GM12878 (cell line): ENCODE measurements around the gene TRAF5. TPM values are rescaled to one million over a fixed set of nuclear protein-coding genes. Genes with fewer than 3 reads are reported as not detected.

ENCODE experiments used
- ATAC-seq: fragments of 200-7000 bp; cut with Tn5 transposase; 3 replicates; pipeline ENCODE4 v1.9.1; 2020; ENCODE audit warnings: mild to moderate bottlenecking, moderate library complexity
- BruUV-seq: library from RNA; stranded (reverse); fragments of 400-500 nt; replicated peaks from 2 replicates; lab custom pipeline; 2021; lab: Mats Ljungman, UMichigan
- CTCF ChIA-PET: fragments of 300-600 bp; sonication (Branson Sonifier 250); formaldehyde crosslinking; extraction: SDS; loops from one replicate; lab custom pipeline; 2021; ENCODE audit warnings: inconsistent platforms; lab: Yijun Ruan, JAX
- POLR2A ChIA-PET: fragments of 350-600 bp; formaldehyde crosslinking; extraction: SDS; loops from one replicate; lab custom pipeline; 2021; ENCODE audit warnings: inconsistent platforms; lab: Charles Lee
- RAD21 ChIA-PET: fragments of 300-600 bp; sonication (Branson Sonifier 250); formaldehyde crosslinking; loops from one replicate; lab custom pipeline; 2023; ENCODE audit warnings: antibody characterized with exemption; ENCODE audit not compliant: unreplicated experiment; lab: Charles Lee
- SMC1A ChIA-PET: fragments of 300-600 bp; sonication (Branson Sonifier 250); formaldehyde crosslinking; loops from one replicate; lab custom pipeline; 2023; ENCODE audit not compliant: unreplicated experiment, uncharacterized antibody; lab: Charles Lee
- DNase-seq: peaks from one replicate; pipeline ENCODE4 v3.0.0-alpha.2; 2011; ENCODE audit warnings: low read depth, low spot score
- FAIRE-seq: peaks from 3 replicates; lab custom pipeline; 2011; peaks lifted over from hg19 to GRCh38; lab: Jason Lieb, UNC
- H2AFZ ChIP-seq: 2 replicates; pipeline ENCODE4 v1.6.0; 2011; ENCODE audit warnings: low read depth, low read length, control low read depth; ENCODE audit not compliant: control insufficient read depth
- H3K27ac ChIP-seq: 2 replicates; pipeline ENCODE4 v1.5.1; 2011; ENCODE audit warnings: control low read depth; ENCODE audit not compliant: control insufficient read depth, insufficient read depth
- H3K27me3 ChIP-seq, 2 experiments: replicated peaks in 1 of 2; 2 replicates each; pipeline versions ENCODE4 v1.6.0 to v1.6.1; 2011; ENCODE audit warnings: low read length in 1 of 2; ENCODE audit not compliant: control insufficient read depth in 2 of 2, insufficient read depth in 2 of 2
- H3K36me3 ChIP-seq, 2 experiments: 2 replicates each; pipeline ENCODE4 v1.5.1; 2011; ENCODE audit warnings: low read length in 1 of 2; ENCODE audit not compliant: control insufficient read depth in 2 of 2, insufficient read depth in 2 of 2
- H3K4me1 ChIP-seq: 2 replicates; pipeline ENCODE4 v1.6.1; 2011; ENCODE audit warnings: mild to moderate bottlenecking, low read length, moderate library complexity, mixed read lengths; ENCODE audit not compliant: control insufficient read depth, insufficient read depth
- H3K4me2 ChIP-seq: 2 replicates; pipeline ENCODE4 v1.6.0; 2011; ENCODE audit warnings: control low read depth; ENCODE audit not compliant: control insufficient read depth, insufficient read depth
- H3K4me3 ChIP-seq: fragments of 200-600 bp; sonication (generic); 2 replicates; pipeline ENCODE4 v1.5.1; 2016
- H3K79me2 ChIP-seq: 2 replicates; pipeline ENCODE4 v1.6.0; 2011; ENCODE audit warnings: low read length; ENCODE audit not compliant: control insufficient read depth, insufficient read depth
- H3K9ac ChIP-seq: 2 replicates; pipeline ENCODE4 v1.8.0; 2011; ENCODE audit warnings: low read length, control low read depth, mixed read lengths; ENCODE audit not compliant: control insufficient read depth, insufficient read depth
- H3K9me3 ChIP-seq: replicated peaks from 3 replicates; pipeline ENCODE4 v1.5.1; 2011; ENCODE audit warnings: mild to moderate bottlenecking, low read length; ENCODE audit not compliant: control insufficient read depth, insufficient read depth
- H4K20me1 ChIP-seq: 2 replicates; pipeline ENCODE4 v1.6.0; 2011; ENCODE audit not compliant: control insufficient read depth, insufficient read depth
- ATF7 ChIP-seq: fragments of 450-650 bp; IDR thresholded peaks from 2 replicates; pipeline ENCODE4 v1.6.1; 2016; ENCODE audit warnings: low read depth, mild to moderate bottlenecking
- CBX5 ChIP-seq: sonication (generic); IDR thresholded peaks from 2 replicates; pipeline ENCODE4 v1.6.1; 2016; ENCODE audit warnings: low read depth, moderate library complexity, mild to moderate bottlenecking, inconsistent platforms
- CEBPB ChIP-seq, 2 experiments: fragments of 150-350 bp in 1 of 2; IDR thresholded peaks; 2 replicates each; pipeline ENCODE4 v1.6.1; 2012 to 2014; ENCODE audit warnings: low read depth in 2 of 2, low read length in 2 of 2, borderline replicate concordance in 1 of 2, inconsistent platforms in 1 of 2
- FOXM1 ChIP-seq: IDR thresholded peaks from 2 replicates; pipeline ENCODE4 v1.6.1; 2012; ENCODE audit warnings: low read depth, mild to moderate bottlenecking, inconsistent platforms, low read length, moderate library complexity
- KAT2A ChIP-seq: conservative IDR thresholded peaks from 2 replicates; pipeline ENCODE4 v1.6.1; 2011; ENCODE audit warnings: low read depth, low read length; ENCODE audit not compliant: control insufficient read depth
- MYB ChIP-seq: fragments of 150-350 bp; IDR thresholded peaks from 2 replicates; pipeline ENCODE4 v1.6.1; 2014; ENCODE audit warnings: mild to moderate bottlenecking, low read depth, low read length, borderline replicate concordance
- MYC ChIP-seq: IDR thresholded peaks from 2 replicates; pipeline ENCODE4 v1.6.1; 2011; ENCODE audit warnings: mild to moderate bottlenecking, low read length, moderate library complexity, inconsistent platforms; ENCODE audit not compliant: insufficient read depth, insufficient replicate concordance, insufficient read length, severe bottlenecking
- NR2C1 ChIP-seq: fragments of 450-650 bp; IDR thresholded peaks from 2 replicates; pipeline ENCODE4 v1.6.1; 2017; ENCODE audit warnings: antibody characterized with exemption, mild to moderate bottlenecking, moderate library complexity
- POLR2AphosphoS5 ChIP-seq: IDR thresholded peaks from 2 replicates; pipeline ENCODE4 v1.6.1; 2011; ENCODE audit warnings: mild to moderate bottlenecking, low read length, inconsistent platforms
- POU2F2 ChIP-seq: IDR thresholded peaks from 3 replicates; pipeline ENCODE4 v1.6.1; 2011; ENCODE audit warnings: low read depth, mild to moderate bottlenecking, low read length, borderline replicate concordance
- SMAD1 ChIP-seq: fragments of 450-650 bp; IDR thresholded peaks from 2 replicates; pipeline ENCODE4 v1.6.1; 2018; ENCODE audit warnings: mild to moderate bottlenecking, low read depth; ENCODE audit not compliant: partially characterized antibody
- SMARCA5 ChIP-seq: fragments of 450-650 bp; IDR thresholded peaks from 2 replicates; pipeline ENCODE4 v1.6.1; 2017; ENCODE audit warnings: mild to moderate bottlenecking
- STAT1 ChIP-seq: fragments of 450-650 bp; conservative IDR thresholded peaks from 2 replicates; pipeline ENCODE4 v1.6.1; 2014; ENCODE audit warnings: antibody characterized with exemption, mild to moderate bottlenecking
- SUPT20H ChIP-seq: IDR thresholded peaks from 2 replicates; pipeline ENCODE4 v1.6.1; 2011; ENCODE audit warnings: low read depth, mild to moderate bottlenecking, low read length, moderate library complexity, borderline replicate concordance; ENCODE audit not compliant: control insufficient read depth
- WRNIP1 ChIP-seq: IDR thresholded peaks from 2 replicates; pipeline ENCODE4 v1.6.1; 2011; ENCODE audit warnings: low read depth, low read length, improper control_type of control experiment, borderline replicate concordance
- WGBS: methylation state at CpG from one replicate; pipeline ENCODE4 v1.1.6; 2016; ENCODE audit warnings: low lambda C conversion rate; ENCODE audit not compliant: insufficient replicate concordance, insufficient coverage; ENCODE audit errors: missing lambda C conversion rate; 5-methylcytosine and 5-hydroxymethylcytosine counted together
- in situ Hi-C: fragments of 300-500 bp; cut with MboI; formaldehyde crosslinking; loops from 9 replicates; pipeline ENCODE4 v1.14.3; 2018; ENCODE audit warnings: mixed read lengths
- intact Hi-C: fragments of 100-400 bp; cut with micrococcal nuclease; formaldehyde crosslinking; loops from one replicate; pipeline ENCODE4 v1.14.2; 2022; ENCODE audit not compliant: unreplicated experiment
- polyA plus RNA-seq, 11 experiments: library from polyadenylated mRNA; depleted of rRNA in 4 of 11; unstranded in 6 of 11; stranded (reverse) in 5 of 11; fragments of >200 nt; fragmentation: Nextera tagmentation in 4 of 11; fragmentation: Illumina TruSeq in 1 of 11; extraction: Ambion mirVana in 4 of 11; extraction: Trizol in 1 of 11; gene quantifications; 1 replicate in 1 of 11; 2 replicates in 10 of 11; pipeline versions ENCODE4 v1.2.1 to v1.2.3, GENCODE V29; 2011 to 2016; ENCODE audit warnings: inconsistent platforms in 2 of 11, missing spikeins in 2 of 11, low read depth in 1 of 11
- total RNA-seq, 4 experiments: library from RNA; depleted of rRNA in 3 of 4; stranded (reverse); fragments of >200 nt in 3 of 4; fragmentation: Illumina TruSeq in 1 of 4; extraction: Trizol in 1 of 4; gene quantifications; 2 replicates each; pipeline versions ENCODE4 v1.2.1 to v1.2.3, GENCODE V29; 2013 to 2021
- TF ChIP-seq, protein P1 (sequence below): fragments of 450-650 bp; conservative IDR thresholded peaks from 2 replicates; pipeline ENCODE4 v1.6.1; 2017; ENCODE audit warnings: mild to moderate bottlenecking, moderate library complexity
- TF ChIP-seq, protein P2 (sequence below): fragments of 450-650 bp; IDR thresholded peaks from 2 replicates; pipeline ENCODE4 v1.6.1; 2017; ENCODE audit warnings: antibody characterized with exemption, mild to moderate bottlenecking, moderate library complexity

The TRAF5 gene
- total and polyA plus RNA-seq, 10 of the 15 experiments (the other 5 are each of a cell fraction or from before 2014, with no cell fraction given): 10.6 to 36.5 (median 26.3) TPM

DNA sequence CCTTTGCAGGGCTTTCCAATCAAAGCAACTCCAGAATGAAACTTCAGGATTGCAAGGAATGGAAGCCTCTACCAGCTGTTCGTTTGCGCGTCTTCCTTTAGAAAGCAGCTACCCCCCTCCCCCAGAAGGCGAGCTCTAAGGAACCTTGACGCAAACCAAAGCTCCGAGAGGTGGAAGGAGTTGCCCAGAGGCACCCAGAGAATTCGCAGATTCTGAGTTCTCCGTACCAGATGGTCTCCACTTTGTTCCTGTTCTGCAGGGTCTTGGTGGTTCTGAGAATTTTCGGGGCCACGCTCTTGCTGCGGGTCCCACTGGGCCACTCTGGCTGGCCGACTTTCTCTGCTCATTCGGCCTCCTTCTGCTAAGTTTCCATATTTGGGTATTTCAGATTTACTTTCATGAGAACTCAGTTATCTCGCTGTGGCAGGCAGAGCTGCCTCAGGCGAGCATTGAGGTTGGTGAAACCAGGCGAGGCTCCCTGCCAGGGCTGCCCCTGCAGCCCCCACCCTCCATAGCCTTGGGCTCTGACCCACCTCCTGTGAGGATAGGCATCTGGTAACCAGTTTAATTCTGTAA lies 801 bp downstream of the TRAF5 start:
- ATAC-seq: peak; percentile 52
- no peaks in the 10 kb centered on the region for H4K20me1 ChIP-seq
- intact Hi-C loops (loop anchor here (2.0 to 5.0 kb wide), 3 partner anchors 55 to 250 kb away; partner anchors contain the start of genes RCOR3 and SLC30A1), in situ Hi-C loops (loop anchor here (10.0 kb wide), 1 partner anchor 187 kb away; no protein-coding TSS in a partner anchor)
- ChIA-PET CTCF (interaction anchor here (0.6 to 11.0 kb wide), 13 partner anchors 11 to 416 kb away, joined by 3 to 99 read pairs (median 6); no protein-coding TSS in a partner anchor), RAD21 (interaction anchor here (0.9 to 3.7 kb wide), 9 partner anchors 12 to 150 kb away, joined by 3 to 13 read pairs (median 5); no protein-coding TSS in a partner anchor), SMC1A (interaction anchor here (0.6 to 3.6 kb wide), 14 partner anchors 9 to 926 kb away, joined by 3 to 29 read pairs (median 6); no protein-coding TSS in a partner anchor), POLR2A (interaction anchor here (1.0 to 2.3 kb wide), 7 partner anchors 10 to 255 kb away, joined by 3 to 9 read pairs (median 4); no protein-coding TSS in a partner anchor)
- no peaks in the 10 kb centered on the region for H3K9me3 ChIP-seq
- H3K27ac ChIP-seq: peak overlapping the region; percentile 81
- H3K9ac ChIP-seq: peak overlapping the region; percentile 83
- no peak for DNase-seq
- no peaks in the 10 kb centered on the region for H3K27me3 ChIP-seq
- no TSS peak for BruUV-seq
- peak; percentile 68 for FAIRE-seq
- H3K79me2 ChIP-seq: peaks cover 64% of the 10 kb centered on the region
- H3K4me3 ChIP-seq: peak overlapping the region; percentile 65
- H3K4me1 ChIP-seq: peaks cover 43% of the 10 kb centered on the region
- WGBS: 3% methylated on average over 16 of the region's 16 CpGs
- peak overlapping the region; percentile 96 for H2AFZ ChIP-seq
- H3K36me3 ChIP-seq: 0 out of 4 replicates have a peak, but pooled peaks cover 0 to 4% of the 10 kb centered on the region in 2 experiments
- peak overlapping the region; percentile 99 for H3K4me2 ChIP-seq
- TF ChIP-seq STAT1: no peak
- TF ChIP-seq POU2F2: no peak
- TF ChIP-seq NR2C1: no peak
- no peak for TF ChIP-seq SUPT20H
- no peak for TF ChIP-seq MYC
- TF ChIP-seq SMARCA5: no peak
- no peak for TF ChIP-seq KAT2A
- TF ChIP-seq, protein P1, sequence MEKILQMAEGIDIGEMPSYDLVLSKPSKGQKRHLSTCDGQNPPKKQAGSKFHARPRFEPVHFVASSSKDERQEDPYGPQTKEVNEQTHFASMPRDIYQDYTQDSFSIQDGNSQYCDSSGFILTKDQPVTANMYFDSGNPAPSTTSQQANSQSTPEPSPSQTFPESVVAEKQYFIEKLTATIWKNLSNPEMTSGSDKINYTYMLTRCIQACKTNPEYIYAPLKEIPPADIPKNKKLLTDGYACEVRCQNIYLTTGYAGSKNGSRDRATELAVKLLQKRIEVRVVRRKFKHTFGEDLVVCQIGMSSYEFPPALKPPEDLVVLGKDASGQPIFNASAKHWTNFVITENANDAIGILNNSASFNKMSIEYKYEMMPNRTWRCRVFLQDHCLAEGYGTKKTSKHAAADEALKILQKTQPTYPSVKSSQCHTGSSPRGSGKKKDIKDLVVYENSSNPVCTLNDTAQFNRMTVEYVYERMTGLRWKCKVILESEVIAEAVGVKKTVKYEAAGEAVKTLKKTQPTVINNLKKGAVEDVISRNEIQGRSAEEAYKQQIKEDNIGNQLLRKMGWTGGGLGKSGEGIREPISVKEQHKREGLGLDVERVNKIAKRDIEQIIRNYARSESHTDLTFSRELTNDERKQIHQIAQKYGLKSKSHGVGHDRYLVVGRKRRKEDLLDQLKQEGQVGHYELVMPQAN: no peak
- no peak for TF ChIP-seq CEBPB (IDR thresholded peaks at IDR 0.05; ENCODE audit: borderline replicate concordance in 1 of 2, low read depth in 2 of 2, low read length in 2 of 2)
- 0 out of 2 replicates have a peak, but pooled peaks have one; percentile 6 for TF ChIP-seq CBX5
- TF ChIP-seq MYB: no peak
- TF ChIP-seq, protein P2, sequence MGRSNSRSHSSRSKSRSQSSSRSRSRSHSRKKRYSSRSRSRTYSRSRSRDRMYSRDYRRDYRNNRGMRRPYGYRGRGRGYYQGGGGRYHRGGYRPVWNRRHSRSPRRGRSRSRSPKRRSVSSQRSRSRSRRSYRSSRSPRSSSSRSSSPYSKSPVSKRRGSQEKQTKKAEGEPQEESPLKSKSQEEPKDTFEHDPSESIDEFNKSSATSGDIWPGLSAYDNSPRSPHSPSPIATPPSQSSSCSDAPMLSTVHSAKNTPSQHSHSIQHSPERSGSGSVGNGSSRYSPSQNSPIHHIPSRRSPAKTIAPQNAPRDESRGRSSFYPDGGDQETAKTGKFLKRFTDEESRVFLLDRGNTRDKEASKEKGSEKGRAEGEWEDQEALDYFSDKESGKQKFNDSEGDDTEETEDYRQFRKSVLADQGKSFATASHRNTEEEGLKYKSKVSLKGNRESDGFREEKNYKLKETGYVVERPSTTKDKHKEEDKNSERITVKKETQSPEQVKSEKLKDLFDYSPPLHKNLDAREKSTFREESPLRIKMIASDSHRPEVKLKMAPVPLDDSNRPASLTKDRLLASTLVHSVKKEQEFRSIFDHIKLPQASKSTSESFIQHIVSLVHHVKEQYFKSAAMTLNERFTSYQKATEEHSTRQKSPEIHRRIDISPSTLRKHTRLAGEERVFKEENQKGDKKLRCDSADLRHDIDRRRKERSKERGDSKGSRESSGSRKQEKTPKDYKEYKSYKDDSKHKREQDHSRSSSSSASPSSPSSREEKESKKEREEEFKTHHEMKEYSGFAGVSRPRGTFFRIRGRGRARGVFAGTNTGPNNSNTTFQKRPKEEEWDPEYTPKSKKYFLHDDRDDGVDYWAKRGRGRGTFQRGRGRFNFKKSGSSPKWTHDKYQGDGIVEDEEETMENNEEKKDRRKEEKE: no peak
- peak; percentile 68 for TF ChIP-seq POLR2AphosphoS5
- TF ChIP-seq ATF7: no peak
- TF ChIP-seq FOXM1: no peak
- TF ChIP-seq WRNIP1: no peak
- TF ChIP-seq SMAD1: no peak
